HepG2 (cell line): ENCODE results near the gene PAIP2. TPM values are rescaled to one million over a fixed set of nuclear protein-coding genes. Genes with fewer than 3 reads are reported as not detected.

Experiments
- ATAC-seq: fragments of 200-7000 bp; cut with Tn5 transposase; 3 replicates; pipeline ENCODE4 v1.9.1; 2020; ENCODE audit warnings: mild to moderate bottlenecking, moderate library complexity
- BruUV-seq: library from RNA; stranded (reverse); fragments of 400-500 nt; replicated peaks from 2 replicates; lab custom pipeline; 2021; lab: Mats Ljungman, UMichigan
- CTCF ChIA-PET: fragments of 300-600 bp; formaldehyde crosslinking; extraction: SDS; loops from one replicate; lab custom pipeline; 2021; ENCODE audit warnings: low total read pairs, inconsistent platforms, low intra/inter-chr PET ratio; lab: Yijun Ruan, JAX
- POLR2A ChIA-PET: fragments of 350-600 bp; sonication (Branson Sonifier 250); formaldehyde crosslinking; loops from one replicate; lab custom pipeline; 2020; ENCODE audit warnings: antibody characterized with exemption, inconsistent platforms; lab: Yijun Ruan, JAX
- DNase-seq: peaks from one replicate; pipeline ENCODE4 v3.0.0-alpha.2; 2015; ENCODE audit warnings: low spot score
- FAIRE-seq: peaks from 3 replicates; lab custom pipeline; 2011; peaks lifted over from hg19 to GRCh38; lab: Jason Lieb, UNC
- H2AFZ ChIP-seq: one replicate; pipeline ENCODE4 v1.6.1; 2011; ENCODE audit warnings: low read length, inconsistent platforms
- H3K27ac ChIP-seq: fragments of 300-600 bp; 3 replicates; pipeline ENCODE4 v1.8.0; 2011; ENCODE audit warnings: mixed run types, mild to moderate bottlenecking, mixed read lengths, low read length, inconsistent platforms; ENCODE audit not compliant: insufficient read depth; ENCODE audit errors: extremely low read length
- H3K27me3 ChIP-seq, 2 experiments: fragments of 200-600 bp in 1 of 2; 2 replicates in 1 of 2; 3 replicates in 1 of 2; pipeline versions ENCODE4 v1.6.0 to v1.8.0; 2011; ENCODE audit warnings: low read length in 2 of 2, mild to moderate bottlenecking in 2 of 2, moderate library complexity in 2 of 2, inconsistent platforms in 1 of 2; ENCODE audit not compliant: insufficient read depth in 2 of 2, control insufficient read depth in 1 of 2
- H3K36me3 ChIP-seq, 2 experiments: fragments of 200-600 bp in 1 of 2; replicated peaks in 1 of 2; 2 replicates in 1 of 2; 3 replicates in 1 of 2; pipeline versions ENCODE4 v1.5.1 to v1.8.0; 2011; ENCODE audit warnings: low read length in 2 of 2, inconsistent platforms in 1 of 2; ENCODE audit not compliant: insufficient read depth in 2 of 2, control insufficient read depth in 1 of 2
- H3K4me1 ChIP-seq: 2 replicates; pipeline ENCODE4 v1.5.1; 2012; ENCODE audit warnings: low read length, inconsistent platforms; ENCODE audit not compliant: insufficient read depth
- H3K4me2 ChIP-seq: 2 replicates; pipeline ENCODE4 v1.6.0; 2011; ENCODE audit warnings: low read depth, low read length, inconsistent platforms
- H3K4me3 ChIP-seq, 3 experiments: fragments of 200-600 bp in 1 of 3; sonication (generic), shearing (Covaris generic) in 1 of 3; replicated peaks in 1 of 3; 2 replicates each; pipeline ENCODE4 v1.5.1; 2011 to 2016; ENCODE audit warnings: low read length in 3 of 3, inconsistent platforms in 2 of 3, low read depth in 2 of 3, mild to moderate bottlenecking in 2 of 3, control low read depth in 1 of 3, mixed read lengths in 1 of 3; ENCODE audit not compliant: insufficient read depth in 1 of 3
- H3K79me2 ChIP-seq: one replicate; pipeline ENCODE4 v1.6.1; 2011; ENCODE audit warnings: low read length, inconsistent platforms; ENCODE audit not compliant: insufficient read depth
- H3K9ac ChIP-seq: 2 replicates; pipeline ENCODE4 v1.6.0; 2011; ENCODE audit warnings: mild to moderate bottlenecking, low read depth, low read length, inconsistent platforms; ENCODE audit not compliant: insufficient read depth
- H3K9me3 ChIP-seq: 2 replicates; pipeline ENCODE4 v1.5.1; 2012; ENCODE audit warnings: mild to moderate bottlenecking, low read length
- H4K20me1 ChIP-seq: 2 replicates; pipeline ENCODE4 v1.6.0; 2011; ENCODE audit warnings: inconsistent platforms, mild to moderate bottlenecking, low read length, moderate library complexity; ENCODE audit not compliant: insufficient read depth
- ATF3 ChIP-seq: sonication (generic); formaldehyde crosslinking; IDR thresholded peaks from 2 replicates; pipeline ENCODE4 v1.4.0; 2020; ENCODE audit warnings: missing genetic modification reagents
- GMEB1 ChIP-seq: sonication (generic); formaldehyde crosslinking; IDR thresholded peaks from 2 replicates; pipeline ENCODE4 v1.5.1; 2020; ENCODE audit warnings: missing genetic modification reagents, mild to moderate bottlenecking, borderline replicate concordance
- MED13 ChIP-seq: sonication (generic); formaldehyde crosslinking; IDR thresholded peaks from 2 replicates; pipeline ENCODE4 v1.5.0; 2020; ENCODE audit warnings: missing genetic modification reagents
- MNT ChIP-seq: fragments of 450-650 bp; IDR thresholded peaks from 2 replicates; pipeline ENCODE4 v1.6.1; 2016
- NR2F2 ChIP-seq: IDR thresholded peaks from 2 replicates; pipeline ENCODE4 v1.6.1; 2012; ENCODE audit warnings: low read depth, inconsistent platforms, borderline replicate concordance
- POLR2A ChIP-seq, 2 experiments: IDR thresholded peaks; 2 replicates each; pipeline ENCODE4 v1.6.1; 2011; ENCODE audit warnings: low read depth in 2 of 2, low read length in 2 of 2, mild to moderate bottlenecking in 1 of 2, moderate library complexity in 1 of 2; ENCODE audit not compliant: insufficient read depth in 1 of 2
- REPIN1 ChIP-seq: sonication (generic); formaldehyde crosslinking; IDR thresholded peaks from 2 replicates; pipeline ENCODE4 v1.8.0; 2022; ENCODE audit warnings: missing genetic modification reagents, low read depth, mild to moderate bottlenecking, borderline replicate concordance
- RXRA ChIP-seq: sonication (generic); formaldehyde crosslinking; IDR thresholded peaks from 2 replicates; pipeline ENCODE4 v1.5.1; 2020; ENCODE audit warnings: missing genetic modification reagents
- SMAD1 ChIP-seq: sonication (generic); formaldehyde crosslinking; IDR thresholded peaks from 2 replicates; pipeline ENCODE4 v1.4.0; 2020; ENCODE audit warnings: missing genetic modification reagents, low read depth, mild to moderate bottlenecking, borderline replicate concordance
- SNRNP70 ChIP-seq: fragments of 200-400 bp; formaldehyde crosslinking; IDR thresholded peaks from 2 replicates; pipeline ENCODE4 v1.6.1; 2017; ENCODE audit warnings: mild to moderate bottlenecking, low read depth, low read length, moderate library complexity
- SRSF4 ChIP-seq: fragments of 200-400 bp; formaldehyde crosslinking; IDR thresholded peaks from one replicate; pipeline ENCODE4 v1.6.1; 2018; ENCODE audit warnings: mild to moderate bottlenecking, low read depth, low read length, moderate library complexity; ENCODE audit not compliant: poor library complexity, severe bottlenecking
- ZMYM2 ChIP-seq: sonication (generic); formaldehyde crosslinking; IDR thresholded peaks from 2 replicates; pipeline ENCODE4 v1.8.0; 2022; ENCODE audit warnings: mild to moderate bottlenecking, missing genetic modification reagents
- ZNF10 ChIP-seq: sonication (generic); formaldehyde crosslinking; IDR thresholded peaks from 2 replicates; pipeline ENCODE4 v1.4.0; 2020; ENCODE audit warnings: mild to moderate bottlenecking, low read depth, missing genetic modification reagents, borderline replicate concordance
- ZNF3 ChIP-seq: IDR thresholded peaks from 2 replicates; pipeline ENCODE4 v1.7.0; 2017; ENCODE audit warnings: inconsistent platforms
- ZNF337 ChIP-seq: sonication (generic); formaldehyde crosslinking; IDR thresholded peaks from 2 replicates; pipeline ENCODE4 v1.5.1; 2020; ENCODE audit warnings: missing genetic modification reagents, low read depth, mild to moderate bottlenecking, borderline replicate concordance
- WGBS: methylation state at CpG from one replicate; pipeline ENCODE4 v1.1.6; 2017; ENCODE audit warnings: low lambda C conversion rate; 5-methylcytosine and 5-hydroxymethylcytosine counted together
- in situ Hi-C: cut with HindIII; loops from 2 replicates; pipeline ENCODE4 v1.10.0; 2017; ENCODE audit warnings: low pct_unique_long_range_greater_than_20kb; ENCODE audit not compliant: extremely low pct_ligation_motif_present
- intact Hi-C: fragments of 100-400 bp; cut with micrococcal nuclease; formaldehyde crosslinking; loops from one replicate; pipeline ENCODE4 v1.10.0; 2022; ENCODE audit not compliant: unreplicated experiment
- polyA plus RNA-seq, 8 experiments: library from polyadenylated mRNA; depleted of rRNA in 3 of 8; stranded (reverse) in 7 of 8; unstranded in 1 of 8; fragments of >200 nt; fragmentation: Illumina TruSeq in 4 of 8; extraction: Trizol in 4 of 8; gene quantifications; 2 replicates each; pipeline versions ENCODE4 v1.2.1 to v1.2.3, GENCODE V29; 2011 to 2016; ENCODE audit warnings: low read depth in 4 of 8, missing spikeins in 1 of 8, mixed read lengths in 1 of 8; ENCODE audit not compliant: insufficient read depth in 1 of 8
- total RNA-seq, 5 experiments: library from RNA; depleted of rRNA; stranded (reverse); fragments of >200 nt; fragmentation: Illumina TruSeq; extraction: Trizol; gene quantifications; 2 replicates each; pipeline ENCODE4 v1.2.3, GENCODE V29; 2016; ENCODE audit warnings: low read depth in 1 of 5

The PAIP2 gene
- total and polyA plus RNA-seq, 2 of the 13 experiments (the other 11 are each of a cell fraction or from before 2014, with no cell fraction given) = 61.5 to 76.3 TPM

GRCh38 chr5:139391570-139392323 lies 50.1 kb downstream of the PAIP2 start:
- POLR2A ChIA-PET = interaction anchor here (1.4 kb wide), 1 partner anchor 12 kb away, joined by 3 read pairs; the partner anchor contains the start of gene SPATA24
- Histone ChIP-seq H4K20me1 (no peaks in the 10 kb centered on the region), H3K79me2 (no peaks in the 10 kb centered on the region), H3K4me1 (peaks cover 54% of the 10 kb centered on the region), H3K27me3 (no peaks in the 10 kb centered on the region), H3K9ac (no peak overlapping the region), H3K36me3 (no peaks in the 10 kb centered on the region), H3K4me2 (no peak overlapping the region), H3K4me3 (no peak overlapping the region), H3K27ac (no peak overlapping the region), H2AFZ (no peak overlapping the region), H3K9me3 (no peaks in the 10 kb centered on the region)
- BruUV-seq = no TSS peak
- DNase-seq (no peak), ATAC-seq (no peak), FAIRE-seq (no peak)
- 93% methylated on average over 32 of the region's 33 CpGs for WGBS
- CTCF ChIA-PET = no interaction called here
- intact Hi-C loops = no loop called here
- in situ Hi-C loops = no loop called here
- TF ChIP-seq NR2F2 = no peak
- no peak for TF ChIP-seq SMAD1 (CRISPR knock-in tag)
- TF ChIP-seq ZNF3 (CRISPR knock-in tag) = no peak

GRCh38 chr5:139392324-139392677 lies 50.6 kb downstream of the PAIP2 start:
- Histone ChIP-seq H2AFZ (no peak overlapping the region), H3K4me2 (no peak overlapping the region), H3K27ac (no peak overlapping the region), H3K36me3 (no peaks in the 10 kb centered on the region), H4K20me1 (no peaks in the 10 kb centered on the region), H3K79me2 (no peaks in the 10 kb centered on the region), H3K27me3 (no peaks in the 10 kb centered on the region), H3K4me1 (peaks cover 49% of the 10 kb centered on the region), H3K9me3 (no peaks in the 10 kb centered on the region), H3K9ac (no peak overlapping the region), H3K4me3 (no peak overlapping the region)
- no peak for FAIRE-seq
- 97% methylated on average over 5 of the region's 36 CpGs for WGBS
- TF ChIP-seq POLR2A (IDR thresholded peaks at IDR 0.05; ENCODE audit: insufficient read depth in 1 of 2, low read depth in 2 of 2, low read length in 2 of 2) = no peak
- no peak for TF ChIP-seq MED13 (CRISPR knock-in tag)
- no peak for TF ChIP-seq GMEB1 (CRISPR knock-in tag)
- TF ChIP-seq ATF3 (CRISPR knock-in tag) = no peak
- TF ChIP-seq SNRNP70 = no peak
- no peak for TF ChIP-seq MNT
- TF ChIP-seq ZNF337 (CRISPR knock-in tag) = no peak
- TF ChIP-seq RXRA (CRISPR knock-in tag) = no peak
- no peak for TF ChIP-seq ZMYM2 (CRISPR knock-in tag)
- TF ChIP-seq SRSF4 = no peak
- no peak for TF ChIP-seq ZNF10 (CRISPR knock-in tag)
- no peak for TF ChIP-seq REPIN1
- in situ Hi-C loops = no loop called here
- CTCF ChIA-PET = no interaction called here
- BruUV-seq = no TSS peak
- intact Hi-C loops = no loop called here
- no peak for ATAC-seq
- no peak for DNase-seq
- POLR2A ChIA-PET = interaction anchor here (1.4 kb wide), 1 partner anchor 11 kb away, joined by 3 read pairs; the partner anchor contains the start of gene SPATA24
